Activated gamma-delta T cell treated with Interleukin-2 at 50 U/mL for 16 hours (primary cell): ENCODE measurements around the gene SYT14.
"Not testable (repeated sequence)": the region's sequence is repeated elsewhere in the genome, so short reads cannot be mapped to it uniquely, and the experiment has no call there.

Experiments
- DNase-seq: peaks from one replicate; pipeline ENCODE4 v3.0.0-alpha.2; 2020

The SYT14 gene

GRCh38 chr1:210124736-210125135 lies 186.7 kb downstream of the SYT14 start:
- DNase-seq = no peak

GRCh38 chr1:210125143-210125542 lies 187.1 kb downstream of the SYT14 start:
- no peak for DNase-seq

GRCh38 chr1:210129092-210129491 lies 191.1 kb downstream of the SYT14 start:
- no peak for DNase-seq

GRCh38 chr1:210129759-210130158 lies 191.7 kb downstream of the SYT14 start:
- no peak for DNase-seq

GRCh38 chr1:210132582-210132981 lies 194.6 kb downstream of the SYT14 start:
- no peak for DNase-seq

- peak; percentile 25 for DNase-seq
Observed at GRCh38 chr1:210143465-210144062, 205.5 kb downstream of the SYT14 start.

GRCh38 chr1:210144736-210145135 lies 206.7 kb downstream of the SYT14 start:
- no peak for DNase-seq

GRCh38 chr1:210151052-210151672 lies 213.1 kb downstream of the SYT14 start:
- DNase-seq = no peak

GRCh38 chr1:210159211-210159610 lies 221.2 kb downstream of the SYT14 start:
- no peak for DNase-seq

- no peak for DNase-seq
Observed at GRCh38 chr1:210170220-210170619, 232.2 kb downstream of the SYT14 start.

- no peak for DNase-seq
Observed at GRCh38 chr1:210174133-210174532, 236.1 kb downstream of the SYT14 start.

GRCh38 chr1:210185063-210185462 lies 247.0 kb downstream of the SYT14 start:
- no peak for DNase-seq

- not testable (repeated sequence) for DNase-seq
Observed at GRCh38 chr1:210187849-210188606, 250.0 kb downstream of the SYT14 start.

- DNase-seq = no peak
Observed at GRCh38 chr1:210189426-210189825, 251.4 kb downstream of the SYT14 start.

GRCh38 chr1:210195635-210196160 lies 257.7 kb downstream of the SYT14 start:
- no peak for DNase-seq

- DNase-seq = not testable (repeated sequence)
Observed at GRCh38 chr1:210196266-210196665, 258.2 kb downstream of the SYT14 start.

- no peak for DNase-seq
Observed at GRCh38 chr1:210198840-210199239, 260.8 kb downstream of the SYT14 start.

GRCh38 chr1:210200124-210200736 lies 262.2 kb downstream of the SYT14 start:
- DNase-seq = no peak

- DNase-seq = no peak
Observed at GRCh38 chr1:210201681-210202080, 263.7 kb downstream of the SYT14 start.

GRCh38 chr1:210207597-210208450 lies 269.8 kb downstream of the SYT14 start:
- no peak for DNase-seq

GRCh38 chr1:210213335-210213734 lies 275.3 kb downstream of the SYT14 start:
- DNase-seq = no peak
